Prostate gland (tissue), 2 donors: ENCODE data around the gene ZFP36L1. TPM values are rescaled to one million over a fixed set of nuclear protein-coding genes. Genes with fewer than 3 reads are reported as not detected.

Experiments used
- DNase-seq: peaks from one replicate; pipeline ENCODE4 v3.0.0-alpha.2; 2019; ENCODE audit warnings: low spot score
- H3K27ac ChIP-seq, 2 donors: fragments of 200-600 bp; sonication (generic); 2 replicates each; pipeline ENCODE4 v1.5.1; 2017 to 2019
- H3K27me3 ChIP-seq: fragments of 200-600 bp; sonication (generic); replicated peaks from 2 replicates; pipeline ENCODE4 v1.5.1; 2019; ENCODE audit not compliant: insufficient read depth
- H3K36me3 ChIP-seq, 2 donors: fragments of 200-600 bp; sonication (generic); 1 replicate in 1 of 2; 2 replicates in 1 of 2; pipeline versions ENCODE4 v1.5.1 to v1.8.1; 2017 to 2019
- H3K4me1 ChIP-seq: fragments of 200-600 bp; sonication (generic); replicated peaks from 2 replicates; pipeline ENCODE4 v1.5.1; 2019
- H3K4me3 ChIP-seq, 2 donors: fragments of 200-600 bp; sonication (generic); 2 replicates each; pipeline ENCODE4 v1.5.1; 2017 to 2019
- H3K9me3 ChIP-seq: fragments of 200-600 bp; sonication (generic); 2 replicates; pipeline ENCODE4 v1.5.1; 2017
- CTCF ChIP-seq, 4 experiments: fragments of 200-600 bp in 2 of 4; fragments of 450-650 bp in 2 of 4; sonication (generic) in 2 of 4; IDR thresholded peaks; 1 replicate in 3 of 4; 2 replicates in 1 of 4; pipeline ENCODE4 v1.5.1; 2016 to 2019; ENCODE audit warnings: antibody characterized with exemption in 4 of 4, mild to moderate bottlenecking in 2 of 4, moderate library complexity in 2 of 4
- POLR2A ChIP-seq: fragments of 450-650 bp; IDR thresholded peaks from one replicate; pipeline ENCODE4 v1.6.1; 2016; ENCODE audit warnings: antibody characterized with exemption, mild to moderate bottlenecking
- POLR2AphosphoS5 ChIP-seq: sonication (generic); formaldehyde crosslinking; IDR thresholded peaks from one replicate; pipeline ENCODE4 v1.6.1; 2017; ENCODE audit warnings: antibody characterized with exemption
- whole genome bisulfite sequencing: methylation state at CpG from one replicate; pipeline ENCODE4 v1.1.5; 2018; 5-methylcytosine and 5-hydroxymethylcytosine counted together
- intact Hi-C: fragments of 100-400 bp; cut with DNase I; formaldehyde crosslinking; loops from one replicate; pipeline ENCODE4 v1.14.2; 2022
- total RNA-seq, 2 donors: library from RNA; depleted of rRNA; stranded (reverse); fragments of >200 nt; gene quantifications; one replicate each; pipeline ENCODE4 v1.1.0, GENCODE V29; 2016

ZFP36L1 gene
- total RNA-seq, 2 donors from 2014 or later: 359 to 556 TPM

GRCh38 chr14:68808696-68809480 is 16.0 kb upstream of the ZFP36L1 start:
- intact Hi-C loops: no loop called here
- no peaks in the 10 kb centered on the region for H3K36me3 ChIP-seq
- H3K27ac ChIP-seq: no peak overlapping the region
- no peak for DNase-seq
- WGBS: 77% methylated on average over 7 of the region's 7 CpGs
- no peak for TF ChIP-seq POLR2AphosphoS5
- H3K4me3 ChIP-seq: no peak overlapping the region
- no peaks in the 10 kb centered on the region for H3K9me3 ChIP-seq
- no peaks in the 10 kb centered on the region for H3K4me1 ChIP-seq
- no peaks in the 10 kb centered on the region for H3K27me3 ChIP-seq

- TF ChIP-seq POLR2A (no peak), CTCF (IDR thresholded peaks at IDR 0.05) (no peak), POLR2AphosphoS5 (no peak)
- no peaks in the 10 kb centered on the region for H3K27me3 ChIP-seq
- no peak overlapping the region for H3K4me3 ChIP-seq
- H3K9me3 ChIP-seq: no peaks in the 10 kb centered on the region
- peak overlapping the region; percentile 60 to 77 for H3K27ac ChIP-seq
- intact Hi-C loops: no loop called here
- DNase-seq: no peak
- 83% methylated on average over 7 of the region's 7 CpGs for WGBS
- H3K36me3 ChIP-seq: no peaks in the 10 kb centered on the region
- H3K4me1 ChIP-seq: no peaks in the 10 kb centered on the region
Measured at GRCh38 chr14:68807987-68808386, 15.1 kb upstream of the ZFP36L1 start.

- 17% methylated on average over 10 of the region's 10 CpGs for WGBS
- TF ChIP-seq POLR2AphosphoS5 (peak; percentile 60), POLR2A (no peak)
- intact Hi-C loops: no loop called here
- Histone ChIP-seq H3K9me3 (no peaks in the 10 kb centered on the region), H3K27me3 (no peaks in the 10 kb centered on the region), H3K36me3 (no peaks in the 10 kb centered on the region), H3K4me1 (no peaks in the 10 kb centered on the region), H3K4me3 (no peak overlapping the region), H3K27ac (peak overlapping the region; percentile 60 to 77)
- DNase-seq: peak; percentile 41
Measured at GRCh38 chr14:68807148-68807600, 14.3 kb upstream of the ZFP36L1 start.

GRCh38 chr14:68806526-68807147 is 13.8 kb upstream of the ZFP36L1 start:
- intact Hi-C loops: no loop called here
- no peak for DNase-seq
- H3K4me1 ChIP-seq: no peaks in the 10 kb centered on the region
- H3K27me3 ChIP-seq: no peaks in the 10 kb centered on the region
- WGBS: 57% methylated on average over 4 of the region's 4 CpGs
- H3K4me3 ChIP-seq: no peak overlapping the region
- no peaks in the 10 kb centered on the region for H3K36me3 ChIP-seq
- TF ChIP-seq POLR2AphosphoS5 (no peak), POLR2A (no peak), CTCF (IDR thresholded peaks at IDR 0.05) (no peak)
- no peaks in the 10 kb centered on the region for H3K9me3 ChIP-seq
- peak overlapping the region; percentile 60 to 77 for H3K27ac ChIP-seq

GRCh38 chr14:68805414-68805813 is 12.5 kb upstream of the ZFP36L1 start:
- 65% methylated on average over 7 of the region's 7 CpGs for WGBS
- no peak for DNase-seq
- Histone ChIP-seq H3K4me3 (no peak overlapping the region), H3K27me3 (no peaks in the 10 kb centered on the region), H3K4me1 (no peaks in the 10 kb centered on the region), H3K36me3 (no peaks in the 10 kb centered on the region), H3K9me3 (no peaks in the 10 kb centered on the region), H3K27ac (peak overlapping the region in 1 of 2 donors; percentile 60)
- intact Hi-C loops: no loop called here
- TF ChIP-seq POLR2A: no peak
- no peak for TF ChIP-seq CTCF (IDR thresholded peaks at IDR 0.05)
- TF ChIP-seq POLR2AphosphoS5: no peak
